Transverse colon (tissue), 4 donors: ENCODE measurements around the gene CRMP1. TPM values are rescaled to one million over a fixed set of nuclear protein-coding genes. Genes with fewer than 3 reads are reported as not detected.

Experiments
- DNase-seq: peaks from one replicate; pipeline ENCODE4 v3.0.0-alpha.2; 2019
- H3K27ac ChIP-seq, 4 donors: fragments of 200-600 bp; sonication (generic); 2 replicates each; pipeline ENCODE4 v1.5.1; 2016 to 2018; ENCODE audit warnings: inconsistent platforms in 4 of 4
- H3K27me3 ChIP-seq: fragments of 200-600 bp; sonication (generic); 2 replicates; pipeline ENCODE4 v1.5.1; 2017; ENCODE audit warnings: inconsistent platforms
- H3K36me3 ChIP-seq, 4 donors: fragments of 200-600 bp; sonication (generic); 2 replicates each; pipeline ENCODE4 v1.5.1; 2017 to 2019; ENCODE audit warnings: inconsistent platforms in 4 of 4
- H3K4me1 ChIP-seq, 4 donors: fragments of 200-600 bp; sonication (generic); 2 replicates each; pipeline ENCODE4 v1.5.1; 2017 to 2020; ENCODE audit warnings: inconsistent platforms in 4 of 4
- H3K4me3 ChIP-seq, 4 donors: fragments of 200-600 bp; sonication (generic); 1 replicate in 1 of 4; 2 replicates in 3 of 4; pipeline versions ENCODE4 v1.5.1 to v1.6.1; 2017 to 2019; ENCODE audit warnings: inconsistent platforms in 4 of 4
- H3K9me3 ChIP-seq, 2 donors: fragments of 200-600 bp; sonication (generic); 2 replicates each; pipeline ENCODE4 v1.5.1; 2017 to 2019; ENCODE audit warnings: inconsistent platforms in 2 of 2
- EP300 ChIP-seq: sonication (generic); formaldehyde crosslinking; IDR thresholded peaks from one replicate; pipeline ENCODE4 v1.6.1; 2017; ENCODE audit warnings: antibody characterized with exemption, low read depth
- POLR2A ChIP-seq: fragments of 450-650 bp; IDR thresholded peaks from one replicate; pipeline ENCODE4 v1.6.1; 2016; ENCODE audit warnings: antibody characterized with exemption, mild to moderate bottlenecking, moderate library complexity
- POLR2AphosphoS5 ChIP-seq, 3 donors: sonication (generic); formaldehyde crosslinking; IDR thresholded peaks; one replicate each; pipeline ENCODE4 v1.6.1; 2016; ENCODE audit warnings: antibody characterized with exemption in 3 of 3
- WGBS, 2 donors: methylation state at CpG; one replicate each; pipeline ENCODE4 v1.1.5; 2018; ENCODE audit warnings: low coverage in 1 of 2; 5-methylcytosine and 5-hydroxymethylcytosine counted together
- in situ Hi-C, 4 donors: fragments of 200-750 bp; cut with MboI; loops; one replicate each; pipeline versions ENCODE4 v1.15.0 to v1.15.1; 2017; ENCODE audit warnings: low sequenced_read_pairs in 3 of 4, low pct_ligation_motif_present in 1 of 4, low pct_unique_long_range_greater_than_20kb in 1 of 4
- intact Hi-C: fragments of 100-400 bp; cut with DNase I; formaldehyde crosslinking; loops from one replicate; pipeline ENCODE4 v1.15.1; 2023; ENCODE audit warnings: low total_unique reads
- total RNA-seq, 4 donors: library from RNA; depleted of rRNA; stranded (reverse); fragments of >200 nt; gene quantifications; one replicate each; pipeline ENCODE4 v1.1.0, GENCODE V29; 2016
- TF ChIP-seq, protein P1 (sequence below), 5 experiments: fragments of 200-600 bp in 3 of 5; fragments of 450-650 bp in 2 of 5; sonication (generic) in 3 of 5; IDR thresholded peaks; 1 replicate in 2 of 5; 2 replicates in 3 of 5; pipeline ENCODE4 v1.5.1; 2016 to 2017; ENCODE audit warnings: antibody characterized with exemption in 5 of 5, inconsistent platforms in 3 of 5, mild to moderate bottlenecking in 2 of 5, moderate library complexity in 1 of 5

The CRMP1 gene
- total RNA-seq, 4 donors from 2014 or later, result 0.55 to 3.0 (median 2.1) TPM; not detected in 1

DNA sequence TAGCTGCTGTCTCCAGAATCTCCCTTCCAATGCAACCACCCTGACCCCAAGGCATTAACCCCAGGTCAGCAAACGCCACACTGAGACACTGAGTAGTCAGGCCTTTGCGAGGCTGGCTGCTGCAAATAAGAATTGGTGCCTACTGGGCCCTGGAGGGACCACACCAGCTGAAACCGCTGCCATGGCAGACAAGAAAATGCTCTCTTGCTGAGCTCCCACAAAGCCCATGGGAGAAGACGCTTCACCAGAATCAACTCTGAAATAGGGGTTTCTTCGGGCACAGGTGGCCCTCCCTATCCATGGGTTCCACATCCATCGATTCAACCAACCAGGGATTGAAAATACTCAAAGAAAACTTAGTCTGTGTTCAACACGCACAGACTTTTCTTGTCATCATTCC is 26.7 kb upstream of the CRMP1 start:
- Histone ChIP-seq H3K9me3 (no peaks in the 10 kb centered on the region), H3K36me3 (no peaks in the 10 kb centered on the region), H3K27me3 (peaks cover 12% of the 10 kb centered on the region), H3K27ac (no peak overlapping the region), H3K4me1 (no peaks in the 10 kb centered on the region), H3K4me3 (no peak overlapping the region)
- WGBS, 2 donors, result 68 to 75% methylated on average over 1 to 7 of the region's 7 CpGs
- in situ Hi-C loops, result no loop called here
- no peak for DNase-seq
- TF ChIP-seq, protein P1, sequence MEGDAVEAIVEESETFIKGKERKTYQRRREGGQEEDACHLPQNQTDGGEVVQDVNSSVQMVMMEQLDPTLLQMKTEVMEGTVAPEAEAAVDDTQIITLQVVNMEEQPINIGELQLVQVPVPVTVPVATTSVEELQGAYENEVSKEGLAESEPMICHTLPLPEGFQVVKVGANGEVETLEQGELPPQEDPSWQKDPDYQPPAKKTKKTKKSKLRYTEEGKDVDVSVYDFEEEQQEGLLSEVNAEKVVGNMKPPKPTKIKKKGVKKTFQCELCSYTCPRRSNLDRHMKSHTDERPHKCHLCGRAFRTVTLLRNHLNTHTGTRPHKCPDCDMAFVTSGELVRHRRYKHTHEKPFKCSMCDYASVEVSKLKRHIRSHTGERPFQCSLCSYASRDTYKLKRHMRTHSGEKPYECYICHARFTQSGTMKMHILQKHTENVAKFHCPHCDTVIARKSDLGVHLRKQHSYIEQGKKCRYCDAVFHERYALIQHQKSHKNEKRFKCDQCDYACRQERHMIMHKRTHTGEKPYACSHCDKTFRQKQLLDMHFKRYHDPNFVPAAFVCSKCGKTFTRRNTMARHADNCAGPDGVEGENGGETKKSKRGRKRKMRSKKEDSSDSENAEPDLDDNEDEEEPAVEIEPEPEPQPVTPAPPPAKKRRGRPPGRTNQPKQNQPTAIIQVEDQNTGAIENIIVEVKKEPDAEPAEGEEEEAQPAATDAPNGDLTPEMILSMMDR (IDR thresholded peaks at IDR 0.05), result no peak
- TF ChIP-seq POLR2AphosphoS5 (IDR thresholded peaks at IDR 0.05), result no peak
- TF ChIP-seq POLR2A, result no peak
- no peak for TF ChIP-seq EP300
- intact Hi-C loops, result no loop called here

DNA sequence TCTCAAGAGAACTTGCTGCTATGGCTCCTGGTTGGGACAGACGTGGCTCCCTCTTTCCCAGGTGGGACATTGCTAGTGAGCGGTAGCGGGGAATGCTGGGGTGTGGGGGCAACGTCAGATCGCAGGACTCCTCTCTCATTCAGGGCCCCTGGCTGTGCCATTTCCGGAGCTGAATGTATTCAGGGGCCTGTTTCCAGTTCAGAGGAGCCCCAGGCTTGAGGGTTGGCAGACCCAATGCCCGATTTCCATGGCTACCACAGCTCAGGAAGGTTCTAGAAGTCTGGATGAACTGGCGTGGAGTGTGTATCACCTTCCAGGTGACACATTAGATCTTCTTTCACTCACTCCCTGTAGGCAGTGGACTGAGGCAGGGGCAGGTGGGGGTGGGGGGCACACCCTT is 26.2 kb upstream of the CRMP1 start:
- intact Hi-C loops (no loop called here), in situ Hi-C loops (no loop called here)
- peaks cover 9% of the 10 kb centered on the region for H3K27me3 ChIP-seq
- H3K27ac ChIP-seq, result no peak overlapping the region
- DNase-seq, result no peak
- no peaks in the 10 kb centered on the region for H3K9me3 ChIP-seq
- 71% methylated on average over 8 of the region's 8 CpGs; no CpG with 5 or more reads in 1 of the 2 donors for WGBS, 2 donors
- no peak overlapping the region for H3K4me3 ChIP-seq
- H3K36me3 ChIP-seq, result no peaks in the 10 kb centered on the region
- TF ChIP-seq, protein P1 (IDR thresholded peaks at IDR 0.05), result no peak
- no peak for TF ChIP-seq EP300
- TF ChIP-seq POLR2A, result no peak
- TF ChIP-seq POLR2AphosphoS5 (IDR thresholded peaks at IDR 0.05), result no peak
- H3K4me1 ChIP-seq, result no peaks in the 10 kb centered on the region

DNA sequence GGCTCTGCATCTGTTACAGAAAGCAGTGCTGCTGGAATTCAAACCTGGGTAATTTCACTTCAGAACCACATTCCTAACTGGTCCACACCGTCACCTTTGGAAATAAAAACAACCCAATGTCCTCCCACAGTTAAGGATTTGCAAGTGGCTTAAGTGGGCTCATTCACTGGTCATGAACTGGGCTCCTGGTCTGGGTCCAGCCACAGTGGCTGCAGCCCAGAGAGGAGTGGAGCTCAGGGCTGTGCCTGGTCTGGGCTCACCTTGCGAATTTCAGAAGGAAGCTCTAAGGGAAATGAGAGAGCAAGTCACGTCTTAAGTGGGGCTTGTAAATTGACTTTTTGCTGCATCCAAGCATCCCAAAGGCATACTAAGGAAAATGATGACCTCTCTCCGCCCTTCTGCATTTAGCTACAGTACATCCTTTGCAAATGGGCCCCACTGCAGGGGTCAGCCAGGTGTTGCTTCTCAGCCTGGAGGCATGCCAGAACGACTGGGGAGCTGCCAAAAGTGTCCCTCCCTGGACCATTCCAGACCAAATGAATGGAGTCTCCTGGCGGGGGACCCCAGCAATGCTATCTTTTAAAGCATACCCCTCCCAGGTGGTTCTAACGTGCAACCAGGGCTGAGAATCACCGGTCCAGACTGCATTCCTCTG is 25.6 kb upstream of the CRMP1 start:
- in situ Hi-C loops, result no loop called here
- TF ChIP-seq EP300 (no peak), POLR2AphosphoS5 (IDR thresholded peaks at IDR 0.05) (no peak), POLR2A (no peak)
- TF ChIP-seq, protein P1 (IDR thresholded peaks at IDR 0.05), result no peak
- whole genome bisulfite sequencing, 2 donors, result 51 to 100% methylated on average over 2 to 8 of the region's 8 CpGs

DNA sequence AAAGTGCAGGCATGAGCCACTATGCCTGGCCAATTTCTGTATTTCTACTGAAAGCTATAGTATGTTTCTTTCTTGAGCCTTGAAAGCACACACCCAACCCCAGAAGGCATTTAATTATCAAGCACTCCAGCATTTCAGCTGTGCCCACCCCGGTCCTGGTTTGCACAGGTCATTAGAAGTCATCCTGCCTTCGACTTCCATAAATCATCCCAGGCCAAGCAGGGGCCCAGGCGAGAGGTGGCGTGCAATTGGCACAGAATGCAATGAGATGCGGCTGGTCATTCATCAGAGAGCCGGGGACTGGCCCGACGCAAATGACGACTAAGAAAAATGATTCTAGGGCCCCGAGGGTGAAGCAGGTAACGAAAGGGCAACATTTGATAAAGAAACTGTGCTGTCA is 24.8 kb upstream of the CRMP1 start:
- TF ChIP-seq POLR2AphosphoS5 (IDR thresholded peaks at IDR 0.05), result no peak
- no peak for TF ChIP-seq POLR2A
- TF ChIP-seq, protein P1 (IDR thresholded peaks at IDR 0.05), result no peak
- no peak for TF ChIP-seq EP300
- intact Hi-C loops, result no loop called here
- H3K36me3 ChIP-seq, result no peaks in the 10 kb centered on the region
- no peak overlapping the region for H3K4me3 ChIP-seq
- 64 to 66% methylated on average over 5 to 11 of the region's 11 CpGs for WGBS, 2 donors
- no peak overlapping the region for H3K27ac ChIP-seq
- in situ Hi-C loops, result no loop called here
- no peaks in the 10 kb centered on the region for H3K4me1 ChIP-seq
- peaks cover 7% of the 10 kb centered on the region for H3K27me3 ChIP-seq
- no peaks in the 10 kb centered on the region for H3K9me3 ChIP-seq
- DNase-seq, result no peak

More for the DNA sequence above, 25.6 kb upstream of the CRMP1 start:
- Histone ChIP-seq H3K9me3 (no peaks in the 10 kb centered on the region), H3K4me1 (no peaks in the 10 kb centered on the region), H3K27me3 (peaks cover 7% of the 10 kb centered on the region), H3K4me3 (no peak overlapping the region), H3K27ac (no peak overlapping the region), H3K36me3 (no peaks in the 10 kb centered on the region)
- intact Hi-C loops, result no loop called here
- DNase-seq, result no peak
